ENCODE measurements around the gene CHGA. TPM values are rescaled to one million over a fixed set of nuclear protein-coding genes. Genes with fewer than 3 reads are reported as not detected.

CHGA gene
- total and polyA plus RNA-seq, 2 of the 13 experiments (the other 11 are each of a cell fraction or from before 2014, with no cell fraction given) = not detected

GRCh38 chr14:92959189-92959531 lies 36.2 kb downstream of the CHGA start:
- H2AFZ ChIP-seq (ENCODE audit: low read length) = no peak overlapping the region
- ChIA-PET POLR2A (no interaction called here), CTCF (ENCODE audit: low intra/inter-chr PET ratio, low total read pairs) (no interaction called here)
- TF ChIP-seq SP4 (CRISPR knock-in tag; IDR thresholded peaks at IDR 0.05) = no peak
- TF ChIP-seq RAD21 (CRISPR knock-in tag; IDR thresholded peaks at IDR 0.05) = no peak
- TF ChIP-seq CSRNP2 (CRISPR knock-in tag; conservative IDR thresholded peaks at IDR 0.05; ENCODE audit: low read depth) = no peak
- TF ChIP-seq SPEN (CRISPR knock-in tag; IDR thresholded peaks at IDR 0.05; ENCODE audit: low read depth) = no peak
- no peak for TF ChIP-seq ZNF382 (CRISPR knock-in tag; IDR thresholded peaks at IDR 0.05; ENCODE audit: borderline replicate concordance)
- no peak for TF ChIP-seq TBL1XR1 (IDR thresholded peaks at IDR 0.05; ENCODE audit: borderline replicate concordance, low read length, partially characterized antibody)
- no peak for TF ChIP-seq TFE3 (CRISPR knock-in tag; IDR thresholded peaks at IDR 0.05)
- no peak for TF ChIP-seq KDM5B (CRISPR knock-in tag; IDR thresholded peaks at IDR 0.05; ENCODE audit: borderline replicate concordance)
- no peak for TF ChIP-seq ZSCAN30 (CRISPR knock-in tag; IDR thresholded peaks at IDR 0.05)
- no peak for TF ChIP-seq MYC (CRISPR knock-in tag; IDR thresholded peaks at IDR 0.05; ENCODE audit: borderline replicate concordance)
- TF ChIP-seq JUN (CRISPR knock-in tag; IDR thresholded peaks at IDR 0.05) = no peak
- TF ChIP-seq ESRRA (CRISPR knock-in tag; IDR thresholded peaks at IDR 0.05; ENCODE audit: low read depth) = no peak
- TF ChIP-seq ZNF260 (CRISPR knock-in tag; IDR thresholded peaks at IDR 0.05; ENCODE audit: borderline replicate concordance, low read depth) = no peak
- TF ChIP-seq ZNF44 (CRISPR knock-in tag; IDR thresholded peaks at IDR 0.05) = no peak
- TF ChIP-seq NFYB (CRISPR knock-in tag; IDR thresholded peaks at IDR 0.05) = no peak
- TF ChIP-seq ZNF350 (CRISPR knock-in tag; IDR thresholded peaks at IDR 0.05; ENCODE audit: borderline replicate concordance, low read depth) = no peak
- TF ChIP-seq SMAD1 (CRISPR knock-in tag; IDR thresholded peaks at IDR 0.05; ENCODE audit: borderline replicate concordance, low read depth) = no peak
- no peak for TF ChIP-seq ZNF251 (CRISPR knock-in tag; IDR thresholded peaks at IDR 0.05)
- TF ChIP-seq ZNF362 (CRISPR knock-in tag; IDR thresholded peaks at IDR 0.05; ENCODE audit: borderline replicate concordance) = no peak
- FAIRE-seq (no peak), DNase-seq (ENCODE audit: low spot score) (no peak), ATAC-seq (no peak)
- in situ Hi-C loops (cut with HindIII; ENCODE audit: extremely low pct_ligation_motif_present, low pct_unique_long_range_greater_than_20kb) = loop anchor here (10.0 kb wide), 1 partner anchor 156 kb away; the partner anchor contains the start of gene ITPK1
- no peak overlapping the region for H3K4me2 ChIP-seq (ENCODE audit: low read depth, low read length)
- H3K4me1 ChIP-seq (ENCODE audit: insufficient read depth, low read length) = peaks cover 17% of the 10 kb centered on the region
- peaks cover 0 to 23% of the 10 kb centered on the region in 2 experiments; a peak in 2 of 5 replicates for H3K36me3 ChIP-seq (replicated peaks in 1 of 2; ENCODE audit: control insufficient read depth in 1 of 2, insufficient read depth in 2 of 2, low read length in 2 of 2)
- WGBS (ENCODE audit: low lambda C conversion rate) = 94% methylated on average over 8 of the region's 10 CpGs
- no TSS peak for BruUV-seq (replicated peaks)
- no peak overlapping the region for H3K4me3 ChIP-seq (replicated peaks in 1 of 3; ENCODE audit: insufficient read depth in 1 of 3, low read depth in 2 of 3, low read length in 3 of 3)
- H3K79me2 ChIP-seq (ENCODE audit: insufficient read depth, low read length) = no peaks in the 10 kb centered on the region
- intact Hi-C loops (cut with micrococcal nuclease; ENCODE audit: unreplicated experiment) = no loop called here
- H3K9ac ChIP-seq (ENCODE audit: insufficient read depth, low read depth, low read length) = no peak overlapping the region
- no peaks in the 10 kb centered on the region for H3K27me3 ChIP-seq (ENCODE audit: control insufficient read depth in 1 of 2, insufficient read depth in 2 of 2, low read length in 2 of 2)
- no peaks in the 10 kb centered on the region for H3K9me3 ChIP-seq (ENCODE audit: low read length)
- no peak overlapping the region for H3K27ac ChIP-seq (ENCODE audit: extremely low read length, insufficient read depth, low read length)
- H4K20me1 ChIP-seq (ENCODE audit: insufficient read depth, low read length) = no peaks in the 10 kb centered on the region
